ENCODE results near the gene XYLT2. TPM values are rescaled to one million over a fixed set of nuclear protein-coding genes. Genes with fewer than 3 reads are reported as not detected.

The XYLT2 gene
- total RNA-seq, 1 donor from 2014 or later = 11.0 TPM

DNA sequence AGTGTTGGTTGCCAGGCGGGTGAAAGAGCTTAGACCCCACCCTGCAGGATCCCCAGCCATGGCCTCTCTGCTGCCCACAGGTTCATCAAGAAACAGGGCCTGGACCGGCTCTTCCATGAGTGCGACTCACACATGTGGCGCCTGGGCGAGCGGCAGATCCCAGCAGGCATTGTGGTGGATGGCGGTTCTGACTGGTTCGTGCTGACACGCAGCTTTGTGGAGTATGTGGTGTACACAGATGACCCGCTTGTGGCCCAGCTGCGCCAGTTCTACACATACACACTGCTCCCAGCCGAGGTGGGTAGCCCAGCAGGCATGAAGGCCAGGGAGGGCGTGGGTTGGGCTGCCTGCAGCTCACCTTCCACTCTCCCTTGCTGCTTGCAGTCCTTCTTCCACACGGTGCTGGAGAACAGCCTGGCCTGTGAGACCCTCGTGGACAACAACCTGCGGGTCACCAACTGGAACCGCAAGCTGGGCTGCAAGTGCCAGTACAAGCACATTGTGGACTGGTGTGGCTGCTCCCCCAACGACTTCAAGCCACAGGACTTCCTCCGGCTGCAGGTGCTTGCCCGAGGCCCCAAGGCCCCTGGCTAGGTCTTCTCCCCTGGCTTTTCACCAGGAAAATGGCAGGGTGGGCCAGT lies 9.9 kb downstream of the XYLT2 start:
- peaks cover 4% of the 10 kb centered on the region for H3K9me3 Mint-ChIP-seq (ENCODE audit: unreplicated experiment)
- no peak for DNase-seq
- H3K27ac Mint-ChIP-seq (ENCODE audit: unreplicated experiment) = no peak overlapping the region
- H3K4me1 Mint-ChIP-seq (ENCODE audit: low read depth, unreplicated experiment) = no peaks in the 10 kb centered on the region
- TF ChIP-seq, protein P1, sequence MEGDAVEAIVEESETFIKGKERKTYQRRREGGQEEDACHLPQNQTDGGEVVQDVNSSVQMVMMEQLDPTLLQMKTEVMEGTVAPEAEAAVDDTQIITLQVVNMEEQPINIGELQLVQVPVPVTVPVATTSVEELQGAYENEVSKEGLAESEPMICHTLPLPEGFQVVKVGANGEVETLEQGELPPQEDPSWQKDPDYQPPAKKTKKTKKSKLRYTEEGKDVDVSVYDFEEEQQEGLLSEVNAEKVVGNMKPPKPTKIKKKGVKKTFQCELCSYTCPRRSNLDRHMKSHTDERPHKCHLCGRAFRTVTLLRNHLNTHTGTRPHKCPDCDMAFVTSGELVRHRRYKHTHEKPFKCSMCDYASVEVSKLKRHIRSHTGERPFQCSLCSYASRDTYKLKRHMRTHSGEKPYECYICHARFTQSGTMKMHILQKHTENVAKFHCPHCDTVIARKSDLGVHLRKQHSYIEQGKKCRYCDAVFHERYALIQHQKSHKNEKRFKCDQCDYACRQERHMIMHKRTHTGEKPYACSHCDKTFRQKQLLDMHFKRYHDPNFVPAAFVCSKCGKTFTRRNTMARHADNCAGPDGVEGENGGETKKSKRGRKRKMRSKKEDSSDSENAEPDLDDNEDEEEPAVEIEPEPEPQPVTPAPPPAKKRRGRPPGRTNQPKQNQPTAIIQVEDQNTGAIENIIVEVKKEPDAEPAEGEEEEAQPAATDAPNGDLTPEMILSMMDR (IDR thresholded peaks at IDR 0.05; ENCODE audit: partially characterized antibody, unreplicated experiment) = no peak
- no peaks in the 10 kb centered on the region for H3K36me3 Mint-ChIP-seq (ENCODE audit: unreplicated experiment)
- peaks cover 13% of the 10 kb centered on the region for H3K27me3 Mint-ChIP-seq (ENCODE audit: unreplicated experiment)
- no peak overlapping the region for H3K4me3 Mint-ChIP-seq (ENCODE audit: unreplicated experiment)

DNA sequence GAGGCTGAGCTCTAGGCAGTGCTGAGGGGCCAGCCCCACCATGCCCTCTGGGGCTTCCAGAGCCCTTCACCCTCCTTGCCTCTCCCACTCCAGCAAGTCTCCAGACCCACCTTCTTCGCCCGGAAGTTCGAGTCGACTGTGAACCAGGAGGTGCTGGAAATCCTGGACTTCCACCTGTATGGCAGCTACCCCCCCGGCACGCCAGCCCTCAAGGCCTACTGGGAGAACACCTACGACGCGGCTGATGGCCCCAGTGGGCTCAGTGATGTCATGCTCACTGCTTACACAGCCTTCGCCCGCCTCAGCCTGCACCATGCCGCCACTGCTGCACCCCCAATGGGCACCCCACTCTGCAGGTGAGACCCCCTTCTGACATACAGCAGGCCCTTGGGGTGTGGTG lies 10.5 kb downstream of the XYLT2 start:
- Mint-ChIP-seq H3K4me1 (ENCODE audit: low read depth, unreplicated experiment) (no peaks in the 10 kb centered on the region), H3K27ac (ENCODE audit: unreplicated experiment) (no peak overlapping the region), H3K9me3 (ENCODE audit: unreplicated experiment) (peaks cover 3% of the 10 kb centered on the region), H3K27me3 (ENCODE audit: unreplicated experiment) (peaks cover 13% of the 10 kb centered on the region), H3K36me3 (ENCODE audit: unreplicated experiment) (no peaks in the 10 kb centered on the region), H3K4me3 (ENCODE audit: unreplicated experiment) (no peak overlapping the region)
- TF ChIP-seq, protein P1 (IDR thresholded peaks at IDR 0.05; ENCODE audit: partially characterized antibody, unreplicated experiment) = no peak
- DNase-seq = no peak

DNA sequence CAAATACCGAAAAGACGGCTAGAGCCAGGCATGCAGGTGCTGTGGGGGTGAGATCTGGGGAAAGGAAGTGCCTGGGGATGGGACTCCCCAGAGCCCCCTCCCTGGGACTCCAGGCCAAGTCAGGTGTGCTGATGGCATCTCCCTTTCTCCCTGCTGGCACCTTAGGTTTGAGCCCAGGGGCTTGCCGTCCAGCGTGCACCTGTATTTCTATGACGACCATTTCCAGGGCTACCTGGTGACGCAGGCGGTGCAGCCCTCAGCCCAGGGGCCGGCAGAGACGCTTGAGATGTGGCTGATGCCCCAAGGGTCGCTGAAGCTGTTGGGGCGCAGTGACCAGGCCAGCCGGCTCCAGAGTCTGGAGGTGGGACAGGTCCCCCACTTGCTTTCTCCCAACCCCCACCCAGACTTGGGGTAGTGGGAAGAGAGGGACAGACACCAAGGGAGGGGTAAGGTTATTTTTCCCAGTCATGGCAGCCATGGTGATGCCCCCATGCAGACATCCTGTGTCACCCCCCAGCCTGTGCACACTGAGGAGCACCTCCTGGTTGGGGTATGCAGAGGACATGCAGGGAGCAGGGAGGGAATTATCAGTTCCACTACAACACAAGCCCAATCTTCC lies 11.1 kb downstream of the XYLT2 start:
- TF ChIP-seq, protein P1 (IDR thresholded peaks at IDR 0.05; ENCODE audit: partially characterized antibody, unreplicated experiment) = no peak
- Mint-ChIP-seq H3K27ac (ENCODE audit: unreplicated experiment) (no peak overlapping the region), H3K9me3 (ENCODE audit: unreplicated experiment) (peaks cover 2% of the 10 kb centered on the region), H3K4me3 (ENCODE audit: unreplicated experiment) (no peak overlapping the region), H3K27me3 (ENCODE audit: unreplicated experiment) (peaks cover 13% of the 10 kb centered on the region), H3K4me1 (ENCODE audit: low read depth, unreplicated experiment) (peaks cover under 1% of the 10 kb centered on the region), H3K36me3 (ENCODE audit: unreplicated experiment) (no peaks in the 10 kb centered on the region)
- DNase-seq = no peak

DNA sequence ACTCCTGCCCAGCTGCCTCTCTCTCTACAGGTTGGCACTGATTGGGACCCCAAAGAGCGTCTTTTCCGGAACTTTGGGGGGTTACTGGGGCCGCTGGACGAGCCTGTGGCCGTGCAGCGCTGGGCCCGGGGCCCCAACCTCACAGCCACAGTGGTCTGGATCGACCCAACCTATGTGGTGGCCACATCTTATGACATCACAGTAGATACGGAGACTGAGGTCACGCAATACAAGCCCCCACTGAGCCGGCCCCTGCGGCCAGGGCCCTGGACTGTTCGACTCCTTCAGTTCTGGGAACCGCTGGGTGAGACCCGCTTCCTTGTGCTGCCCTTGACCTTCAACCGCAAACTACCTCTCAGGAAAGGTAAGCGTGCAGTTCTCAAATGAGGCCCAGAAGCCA lies 12.3 kb downstream of the XYLT2 start:
- TF ChIP-seq, protein P1 (IDR thresholded peaks at IDR 0.05; ENCODE audit: partially characterized antibody, unreplicated experiment) = no peak
- Mint-ChIP-seq H3K36me3 (ENCODE audit: unreplicated experiment) (no peaks in the 10 kb centered on the region), H3K4me1 (ENCODE audit: low read depth, unreplicated experiment) (peaks cover 8% of the 10 kb centered on the region), H3K27me3 (ENCODE audit: unreplicated experiment) (peaks cover 9% of the 10 kb centered on the region), H3K4me3 (ENCODE audit: unreplicated experiment) (no peak overlapping the region), H3K27ac (ENCODE audit: unreplicated experiment) (no peak overlapping the region), H3K9me3 (ENCODE audit: unreplicated experiment) (peaks cover 9% of the 10 kb centered on the region)
- no peak for DNase-seq

DNA sequence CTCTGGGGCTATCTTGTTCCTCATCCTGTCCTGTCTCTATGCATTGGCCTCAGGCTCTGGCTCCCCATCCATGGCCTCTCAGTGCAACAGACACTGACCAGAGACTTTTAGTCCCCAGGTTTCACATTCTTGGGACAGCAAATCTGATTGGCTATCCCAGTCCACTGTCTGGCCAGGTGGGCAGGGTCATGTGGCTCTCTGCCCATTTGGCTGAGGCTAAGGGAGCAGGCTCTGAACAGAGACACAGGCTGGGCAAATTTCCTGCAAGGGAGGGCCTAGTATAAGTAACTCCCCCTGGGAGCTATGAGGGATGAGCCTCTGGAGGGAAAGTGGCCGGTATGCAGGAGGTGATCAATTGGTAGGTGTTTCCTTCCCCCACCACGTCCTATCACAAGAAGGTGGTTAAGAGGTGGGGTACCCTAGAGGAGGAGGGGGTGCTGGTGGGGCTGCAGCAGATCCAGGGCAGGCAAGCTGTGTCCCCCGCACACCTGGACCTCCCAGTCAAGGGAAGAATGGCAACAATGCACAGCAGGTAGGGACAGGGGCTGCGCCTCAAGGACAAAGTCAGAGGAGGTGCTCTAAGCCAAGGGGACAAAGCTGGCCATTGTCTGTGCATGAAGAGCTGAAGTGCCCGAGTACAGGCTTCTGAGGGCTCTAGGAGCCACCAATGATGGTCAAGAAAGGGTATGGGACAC lies 13.2 kb downstream of the XYLT2 start:
- TF ChIP-seq, protein P1 (IDR thresholded peaks at IDR 0.05; ENCODE audit: partially characterized antibody, unreplicated experiment) = no peak
- DNase-seq = no peak
- H3K27ac Mint-ChIP-seq (ENCODE audit: unreplicated experiment) = no peak overlapping the region
- H3K9me3 Mint-ChIP-seq (ENCODE audit: unreplicated experiment) = peaks cover 9% of the 10 kb centered on the region
- H3K36me3 Mint-ChIP-seq (ENCODE audit: unreplicated experiment) = no peaks in the 10 kb centered on the region
- peaks cover 8% of the 10 kb centered on the region for H3K27me3 Mint-ChIP-seq (ENCODE audit: unreplicated experiment)
- H3K4me3 Mint-ChIP-seq (ENCODE audit: unreplicated experiment) = no peak overlapping the region
- H3K4me1 Mint-ChIP-seq (ENCODE audit: low read depth, unreplicated experiment) = peaks cover 13% of the 10 kb centered on the region

Measured in glutamatergic neuron (in vitro differentiated cells).